Measurements from ENCODE around the gene ADAMTSL3. TPM values are rescaled to one million over a fixed set of nuclear protein-coding genes. Genes with fewer than 3 reads are reported as not detected.

The ADAMTSL3 gene
- total and polyA plus RNA-seq, 9 donors = 26.2 to 63.2 (median 40.8) TPM

Other genes starting within 250 kb of the ADAMTSL3 start
- gene SH3GL3, start 206.8 kb upstream of the ADAMTSL3 start, total RNA-seq = 8.6 TPM
- 10 to 100 TPM in 3 of 8 donors, 1 to 10 TPM in 5; 3.6 to 11.2 (median 6.7) TPM for gene SH3GL3, start 206.8 kb upstream of the ADAMTSL3 start, polyA plus RNA-seq (ENCODE audit: insufficient read depth in 1 of 8, insufficient read length in 8 of 8, low replicate concordance in 1 of 8)

Data from muscle of leg (tissue), 9 donors.